ENCODE data around the gene OR5AR1.
"Not testable (repeated sequence)": the region's sequence is repeated elsewhere in the genome, so short reads cannot be mapped to it uniquely, and the experiment has no call there.

The OR5AR1 gene

GRCh38 chr11:56663386-56663785 is at the start of gene OR5AR1:
OR5AR1 (plus strand) TSS chr11:56663686; CDS start chr11:56663686, 0 bp downstream.
- no peak for DNase-seq (ENCODE audit: low spot score)

- peak; percentile 38 for DNase-seq (ENCODE audit: low spot score)
Observed at GRCh38 chr11:56624661-56625110, 38.8 kb upstream of the OR5AR1 start.

DNA sequence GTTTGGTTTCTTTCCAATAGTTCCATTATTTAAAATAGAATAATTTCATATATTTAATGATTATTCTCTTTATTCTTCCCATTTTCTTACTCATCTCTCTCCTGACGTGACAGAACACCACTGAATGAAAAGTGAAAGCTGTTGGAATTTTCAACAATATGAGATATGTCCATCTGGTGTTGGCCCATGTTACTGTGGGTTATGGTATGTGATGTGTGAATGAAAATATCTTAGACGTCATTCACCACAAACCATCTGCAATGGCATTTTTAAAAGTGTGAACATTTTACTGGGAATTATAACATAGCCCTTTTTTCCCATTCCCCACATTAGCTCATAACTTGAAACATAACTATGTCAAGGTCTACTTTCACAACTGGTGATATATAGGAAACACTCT is 37.5 kb upstream of the OR5AR1 start:
- no peak for DNase-seq (ENCODE audit: low spot score)

- no peak for DNase-seq (ENCODE audit: low spot score)
Observed at GRCh38 chr11:56632329-56632728, 31.2 kb upstream of the OR5AR1 start.

GRCh38 chr11:56636861-56637260 is 26.6 kb upstream of the OR5AR1 start:
- no peak for DNase-seq (ENCODE audit: low spot score)

- no peak for DNase-seq (ENCODE audit: low spot score)
Observed at GRCh38 chr11:56637500-56637899, 26.0 kb upstream of the OR5AR1 start.

- no peak for DNase-seq (ENCODE audit: low spot score)
Observed at GRCh38 chr11:56642339-56642738, 21.1 kb upstream of the OR5AR1 start, which contains the start of gene OR5AP2. OR5AP2 (minus strand) TSS chr11:56642439; CDS start chr11:56642439, 0 bp downstream.

DNA sequence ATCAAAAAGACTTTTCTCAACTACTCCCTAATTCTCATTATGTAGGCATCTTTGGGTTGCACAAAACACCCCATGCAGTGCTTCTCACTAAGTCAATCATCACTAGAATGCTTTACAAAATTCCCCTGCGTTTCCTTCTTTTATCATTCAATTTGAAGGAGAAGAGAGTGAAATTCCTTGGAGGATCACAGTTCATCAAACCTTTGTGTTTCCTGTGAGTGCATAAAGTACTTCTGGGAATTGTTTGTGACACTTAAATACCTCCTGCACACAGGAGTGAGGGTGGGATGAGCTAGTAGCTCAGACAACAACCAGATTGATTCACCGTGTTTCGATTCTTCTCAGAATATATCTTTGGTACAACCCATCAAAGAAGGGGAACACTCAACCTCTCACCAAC is 3.7 kb upstream of the OR5AR1 start:
- no peak for DNase-seq (ENCODE audit: low spot score)

- DNase-seq (ENCODE audit: low spot score): no peak
Observed at GRCh38 chr11:56670984-56671383, 7.5 kb downstream of the OR5AR1 start.

- no peak for DNase-seq (ENCODE audit: low spot score)
Observed at GRCh38 chr11:56688554-56689100, 25.1 kb downstream of the OR5AR1 start.

GRCh38 chr11:56691179-56691578 is 27.7 kb downstream of the OR5AR1 start:
- not testable (repeated sequence) for DNase-seq (ENCODE audit: low spot score)

DNA sequence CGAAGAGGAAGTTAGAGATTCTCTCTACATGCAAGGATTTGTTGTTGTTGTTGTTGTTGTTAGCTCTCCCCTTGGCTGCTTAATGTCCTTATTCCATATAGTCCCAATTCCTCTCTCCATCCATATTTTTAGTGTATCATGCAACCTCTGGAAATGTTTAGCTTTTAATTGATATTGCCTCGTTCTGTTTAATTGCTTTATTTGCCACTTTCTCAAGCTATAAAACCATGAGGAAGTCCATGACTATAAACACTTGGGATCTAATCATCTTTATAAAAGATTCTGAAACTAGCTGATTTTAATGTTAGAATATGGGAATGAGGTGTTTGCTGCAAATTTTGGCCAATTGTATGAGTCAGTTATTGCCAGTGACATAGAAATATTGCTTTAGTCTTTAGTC is 29.9 kb downstream of the OR5AR1 start:
- no peak for DNase-seq (ENCODE audit: low spot score)

DNA sequence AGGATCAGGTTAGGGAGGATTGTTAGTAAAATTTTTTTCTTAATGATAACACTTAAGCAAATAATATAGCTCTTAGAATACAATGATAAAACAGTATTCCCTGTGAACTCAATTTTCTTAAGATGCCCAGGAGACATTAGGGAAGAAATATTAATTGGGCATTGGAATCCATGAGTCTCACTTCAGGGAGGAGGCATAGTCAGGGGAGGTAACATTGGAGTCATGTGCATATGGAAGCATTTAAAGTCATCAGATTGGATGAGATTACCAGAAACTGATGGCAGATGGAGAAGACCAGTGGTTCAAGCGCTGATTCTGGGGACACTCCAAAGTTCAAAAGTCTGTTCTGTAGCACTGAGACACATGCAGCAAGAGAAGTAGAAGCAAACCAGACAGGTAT is 35.3 kb downstream of the OR5AR1 start, which contains the start of gene OR9G1:
TSS of gene OR9G1 (plus strand) at position 301 of the 400 bp plus-strand sequence. CDS start 1,293 bp downstream, outside the sequence.
- no peak for DNase-seq (ENCODE audit: low spot score)

DNA sequence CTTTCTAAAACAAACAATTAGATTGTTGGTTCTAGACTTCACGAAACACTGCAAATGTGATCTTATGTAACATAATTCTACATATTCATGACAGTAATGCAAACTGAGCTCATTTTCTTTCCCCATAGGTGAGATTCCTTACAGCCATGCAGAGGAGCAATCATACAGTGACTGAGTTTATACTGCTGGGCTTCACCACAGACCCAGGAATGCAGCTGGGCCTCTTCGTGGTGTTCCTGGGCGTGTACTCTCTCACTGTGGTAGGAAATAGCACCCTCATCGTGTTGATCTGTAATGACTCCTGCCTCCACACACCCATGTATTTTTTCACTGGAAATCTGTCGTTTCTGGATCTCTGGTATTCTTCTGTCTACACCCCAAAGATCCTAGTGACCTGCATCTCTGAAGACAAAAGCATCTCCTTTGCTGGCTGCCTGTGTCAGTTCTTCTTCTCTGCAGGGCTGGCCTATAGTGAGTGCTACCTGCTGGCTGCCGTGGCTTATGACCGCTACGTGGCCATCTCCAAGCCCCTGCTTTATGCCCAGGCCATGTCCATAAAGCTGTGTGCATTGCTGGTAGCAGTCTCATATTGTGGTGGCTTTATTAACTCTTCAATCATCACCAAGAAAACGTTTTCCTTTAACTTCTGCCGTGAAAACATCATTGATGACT is 36.9 kb downstream of the OR5AR1 start:
- DNase-seq (ENCODE audit: low spot score): no peak

DNA sequence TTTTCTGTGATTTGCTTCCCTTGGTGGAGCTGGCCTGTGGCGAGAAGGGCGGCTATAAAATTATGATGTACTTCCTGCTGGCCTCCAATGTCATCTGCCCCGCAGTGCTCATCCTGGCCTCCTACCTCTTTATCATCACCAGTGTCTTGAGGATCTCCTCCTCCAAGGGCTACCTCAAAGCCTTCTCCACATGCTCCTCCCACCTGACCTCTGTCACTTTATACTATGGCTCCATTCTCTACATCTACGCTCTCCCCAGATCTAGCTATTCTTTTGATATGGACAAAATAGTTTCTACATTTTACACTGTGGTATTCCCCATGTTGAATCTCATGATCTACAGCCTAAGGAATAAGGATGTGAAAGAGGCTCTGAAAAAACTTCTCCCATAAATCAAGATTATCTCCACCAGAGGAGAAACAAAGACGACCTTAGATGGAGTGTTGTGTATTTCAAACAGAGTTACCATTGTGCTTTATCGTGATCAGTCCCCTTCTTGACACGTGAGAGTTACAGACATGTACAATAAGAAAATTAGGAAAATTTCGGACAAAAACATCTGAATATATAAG is 37.5 kb downstream of the OR5AR1 start:
- DNase-seq (ENCODE audit: low spot score): no peak

GRCh38 chr11:56705784-56706396 is 42.4 kb downstream of the OR5AR1 start:
- no peak for DNase-seq (ENCODE audit: low spot score)

GRCh38 chr11:56706486-56706885 is 43.0 kb downstream of the OR5AR1 start:
- no peak for DNase-seq (ENCODE audit: low spot score)

DNA sequence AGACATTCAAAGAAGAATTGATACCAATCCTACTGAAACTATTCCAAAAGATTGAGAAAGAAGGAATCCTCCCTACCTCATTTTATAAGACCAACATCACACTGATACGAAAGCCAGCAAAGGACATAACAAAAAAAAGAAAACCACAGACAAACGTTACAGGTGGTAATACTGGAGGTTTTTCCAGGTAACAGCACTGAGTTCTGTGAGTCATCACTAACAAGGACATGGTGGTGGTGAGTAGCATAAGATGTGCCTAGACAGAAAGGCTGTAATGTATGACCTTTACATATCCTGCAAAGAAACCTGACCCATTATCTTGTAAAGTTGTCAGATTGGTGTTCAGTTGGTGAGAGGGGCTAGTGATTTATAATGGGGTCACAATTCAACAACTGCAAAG is 50.7 kb downstream of the OR5AR1 start:
- DNase-seq (ENCODE audit: low spot score): no peak

Measured in activated CD4-positive, alpha-beta T cell treated with anti-CD3 and anti-CD28 coated beads, Interleukin-2, Interleukin-4, amounts not matched to agents 100 ng/mL and 50 ng/mL, durations not matched to agents 16 hours and 8 hours (primary cell).